ENCODE measurements around the gene NR4A2.

- TF ChIP-seq, protein P1, sequence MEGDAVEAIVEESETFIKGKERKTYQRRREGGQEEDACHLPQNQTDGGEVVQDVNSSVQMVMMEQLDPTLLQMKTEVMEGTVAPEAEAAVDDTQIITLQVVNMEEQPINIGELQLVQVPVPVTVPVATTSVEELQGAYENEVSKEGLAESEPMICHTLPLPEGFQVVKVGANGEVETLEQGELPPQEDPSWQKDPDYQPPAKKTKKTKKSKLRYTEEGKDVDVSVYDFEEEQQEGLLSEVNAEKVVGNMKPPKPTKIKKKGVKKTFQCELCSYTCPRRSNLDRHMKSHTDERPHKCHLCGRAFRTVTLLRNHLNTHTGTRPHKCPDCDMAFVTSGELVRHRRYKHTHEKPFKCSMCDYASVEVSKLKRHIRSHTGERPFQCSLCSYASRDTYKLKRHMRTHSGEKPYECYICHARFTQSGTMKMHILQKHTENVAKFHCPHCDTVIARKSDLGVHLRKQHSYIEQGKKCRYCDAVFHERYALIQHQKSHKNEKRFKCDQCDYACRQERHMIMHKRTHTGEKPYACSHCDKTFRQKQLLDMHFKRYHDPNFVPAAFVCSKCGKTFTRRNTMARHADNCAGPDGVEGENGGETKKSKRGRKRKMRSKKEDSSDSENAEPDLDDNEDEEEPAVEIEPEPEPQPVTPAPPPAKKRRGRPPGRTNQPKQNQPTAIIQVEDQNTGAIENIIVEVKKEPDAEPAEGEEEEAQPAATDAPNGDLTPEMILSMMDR (IDR thresholded peaks at IDR 0.05; ENCODE audit: insufficient read depth, low read length, poor library complexity, severe bottlenecking) = no peak
- TF ChIP-seq EZH2phosphoT487 (conservative IDR thresholded peaks at IDR 0.05; ENCODE audit: low read length) = no peak
Observed at GRCh38 chr2:156311976-156312375, 20.5 kb downstream of the NR4A2 start.
